HCT116 (cell line): ENCODE results near the gene NDC1. TPM values are rescaled to one million over a fixed set of nuclear protein-coding genes. Genes with fewer than 3 reads are reported as not detected.

Experiments
- ATAC-seq: fragments of 200-7000 bp; cut with Tn5 transposase; 2 replicates; pipeline ENCODE4 v1.9.1; 2020; ENCODE audit warnings: mild to moderate bottlenecking, moderate library complexity
- BruUV-seq: library from RNA; stranded (reverse); fragments of 400-500 nt; replicated peaks from 2 replicates; lab custom pipeline; 2021; lab: Mats Ljungman, UMichigan
- CTCF ChIA-PET: fragments of 300-600 bp; sonication (Branson Sonifier 250); formaldehyde crosslinking; loops from one replicate; lab custom pipeline; 2021; ENCODE audit warnings: antibody characterized with exemption; lab: Charles Lee
- POLR2A ChIA-PET: fragments of 300-600, 350-600 bp; sonication (Branson Sonifier 250); formaldehyde crosslinking; loops from one replicate; lab custom pipeline; 2021; ENCODE audit warnings: antibody characterized with exemption; lab: Charles Lee
- RAD21 ChIA-PET, 2 experiments: fragments of 300-600 bp; sonication (Branson Sonifier 250); formaldehyde crosslinking; loops; one replicate each; lab custom pipeline; 2023; ENCODE audit warnings: low total read pairs in 2 of 2; ENCODE audit not compliant: uncharacterized antibody in 2 of 2, unreplicated experiment in 2 of 2, low non-redundant PET in 1 of 2; lab: Charles Lee
- DNase-seq: peaks from one replicate; pipeline ENCODE4 v3.0.0-alpha.2; 2010; ENCODE audit warnings: low read depth, low spot score
- H2AFZ ChIP-seq: fragments of 200-600 bp; shearing (Covaris generic), sonication (generic); 2 replicates; pipeline ENCODE4 v1.6.1; 2017; ENCODE audit warnings: low read depth, mixed run types, mixed read lengths, antibody characterized with exemption, low read length; ENCODE audit not compliant: poor library complexity, severe bottlenecking
- H3K27ac ChIP-seq: 2 replicates; pipeline ENCODE4 v1.5.1; 2012; ENCODE audit warnings: low read depth, low read length
- H3K27me3 ChIP-seq: fragments of 200-600 bp; sonication (generic); 2 replicates; pipeline ENCODE4 v1.6.1; 2016; ENCODE audit warnings: mixed run types, low read length, mixed read lengths; ENCODE audit not compliant: insufficient read depth
- H3K36me3 ChIP-seq, 2 experiments: fragments of 200-500 bp in 1 of 2; fragments of 200-600 bp in 1 of 2; sonication (Bioruptor generic) in 1 of 2; sonication (generic) in 1 of 2; 2 replicates each; pipeline versions ENCODE4 v1.5.1 to v1.6.1; 2014 to 2016; ENCODE audit warnings: low read length in 2 of 2, inconsistent platforms in 1 of 2, mixed read lengths in 1 of 2, mixed run types in 1 of 2; ENCODE audit not compliant: insufficient read depth in 2 of 2, control insufficient read depth in 1 of 2
- H3K4me1 ChIP-seq, 2 experiments: fragments of 200-600 bp in 1 of 2; sonication (generic) in 1 of 2; 2 replicates each; pipeline versions ENCODE4 v1.5.1 to v1.6.1; 2012 to 2017; ENCODE audit warnings: low read length in 2 of 2, inconsistent platforms in 1 of 2, mild to moderate bottlenecking in 1 of 2, mixed read lengths in 1 of 2, mixed run types in 1 of 2, moderate library complexity in 1 of 2; ENCODE audit not compliant: insufficient read depth in 2 of 2, control insufficient read depth in 1 of 2
- H3K4me2 ChIP-seq: fragments of 200-600 bp; sonication (generic); 2 replicates; pipeline ENCODE4 v1.6.1; 2017; ENCODE audit warnings: mixed run types, low read length, mixed read lengths
- H3K4me3 ChIP-seq, 2 experiments: fragments of 200-600 bp in 1 of 2; sonication (generic) in 1 of 2; replicated peaks in 1 of 2; 2 replicates each; pipeline ENCODE4 v1.5.1; 2011 to 2016; ENCODE audit warnings: low read length in 2 of 2, control low read depth in 1 of 2, low read depth in 1 of 2, mild to moderate bottlenecking in 1 of 2, mixed read lengths in 1 of 2, mixed run types in 1 of 2
- H3K79me2 ChIP-seq: fragments of 200-600 bp; sonication (generic); 2 replicates; pipeline ENCODE4 v1.6.1; 2017; ENCODE audit warnings: mild to moderate bottlenecking, mixed run types, low read length, moderate library complexity, mixed read lengths; ENCODE audit not compliant: insufficient read depth
- H3K9ac ChIP-seq: fragments of 200-600 bp; sonication (generic); 2 replicates; pipeline ENCODE4 v1.6.1; 2016; ENCODE audit warnings: low read length, mixed read lengths
- H3K9me2 ChIP-seq: fragments of 200-600 bp; sonication (generic), shearing (Covaris generic); 2 replicates; pipeline ENCODE4 v1.6.1; 2017; ENCODE audit warnings: mixed run types, mild to moderate bottlenecking, moderate library complexity; ENCODE audit not compliant: insufficient read depth
- H3K9me3 ChIP-seq, 2 experiments: fragments of 200-500 bp in 1 of 2; fragments of 200-600 bp in 1 of 2; sonication (Bioruptor generic) in 1 of 2; sonication (generic) in 1 of 2; 2 replicates each; pipeline ENCODE4 v1.6.1; 2014 to 2017; ENCODE audit warnings: low read length in 2 of 2, mixed read lengths in 2 of 2, inconsistent platforms in 1 of 2, low read depth in 1 of 2, mild to moderate bottlenecking in 1 of 2, mixed run types in 1 of 2, moderate library complexity in 1 of 2; ENCODE audit not compliant: control insufficient read depth in 1 of 2, insufficient read depth in 1 of 2
- H4K20me1 ChIP-seq: fragments of 200-600 bp; sonication (generic), shearing (Covaris generic); 2 replicates; pipeline ENCODE4 v1.6.1; 2017; ENCODE audit warnings: mixed run types, mild to moderate bottlenecking, moderate library complexity; ENCODE audit not compliant: insufficient read depth
- ATF3 ChIP-seq: IDR thresholded peaks from 2 replicates; pipeline ENCODE4 v1.6.1; 2012
- EZH2phosphoT487 ChIP-seq: fragments of 200-600 bp; IDR thresholded peaks from 2 replicates; pipeline ENCODE4 v1.6.1; 2018; ENCODE audit warnings: antibody characterized with exemption, borderline replicate concordance
- FOSL1 ChIP-seq: IDR thresholded peaks from 2 replicates; pipeline ENCODE4 v1.6.1; 2012; ENCODE audit warnings: low read depth
- RAD21 ChIP-seq: IDR thresholded peaks from 2 replicates; pipeline ENCODE4 v1.6.1; 2012; ENCODE audit warnings: low read depth, mild to moderate bottlenecking
- intact Hi-C: fragments of 100-400 bp; cut with micrococcal nuclease; formaldehyde crosslinking; loops from 2 replicates; pipeline ENCODE4 v1.10.0; 2022
- total RNA-seq: library from RNA; stranded (reverse); gene quantifications from one replicate; pipeline ENCODE4 v1.2.1, GENCODE V29; 2021; ENCODE audit not compliant: unreplicated experiment

Gene NDC1
- total RNA-seq, 1 experiment from 2014 or later: 54.7 TPM

- no peak overlapping the region for H3K27ac ChIP-seq
- no peak for TF ChIP-seq FOSL1
- no peak for TF ChIP-seq ATF3
- TF ChIP-seq EZH2phosphoT487: no peak
- no peak overlapping the region for H3K9ac ChIP-seq
- no peak overlapping the region for H2AFZ ChIP-seq
- H3K9me3 ChIP-seq: no peaks in the 10 kb centered on the region
- H3K36me3 ChIP-seq: 0 out of 4 replicates have a peak, but pooled peaks cover 3 to 6% of the 10 kb centered on the region in 2 experiments
- ChIA-PET CTCF (interaction anchor here (1.6 kb wide), 1 partner anchor 9 kb away, joined by 7 read pairs; no protein-coding TSS in a partner anchor), POLR2A (no interaction called here), RAD21 (no interaction called here)
- no peak overlapping the region for H3K4me2 ChIP-seq
- no peak overlapping the region for H3K4me3 ChIP-seq
- no peaks in the 10 kb centered on the region for H3K79me2 ChIP-seq
- H3K27me3 ChIP-seq: no peaks in the 10 kb centered on the region
- no peaks in the 10 kb centered on the region for H4K20me1 ChIP-seq
- no peaks in the 10 kb centered on the region for H3K4me1 ChIP-seq
- no peaks in the 10 kb centered on the region for H3K9me2 ChIP-seq
- ATAC-seq: no peak
- intact Hi-C loops: no loop called here
- BruUV-seq: no TSS peak
- DNase-seq: no peak
These were observed 31.5 kb upstream of the NDC1 start for GRCh38 chr1:53869454-53870117.

GRCh38 chr1:53868565-53868964 is 30.5 kb upstream of the NDC1 start:
- Histone ChIP-seq H3K27me3 (no peaks in the 10 kb centered on the region), H3K4me3 (no peak overlapping the region), H3K79me2 (no peaks in the 10 kb centered on the region), H3K9me3 (no peaks in the 10 kb centered on the region), H3K4me1 (no peaks in the 10 kb centered on the region), H3K9me2 (no peaks in the 10 kb centered on the region), H3K36me3 (0 out of 4 replicates have a peak, but pooled peaks cover 3 to 6% of the 10 kb centered on the region in 2 experiments), H2AFZ (no peak overlapping the region), H3K4me2 (no peak overlapping the region), H4K20me1 (no peaks in the 10 kb centered on the region), H3K27ac (no peak overlapping the region), H3K9ac (no peak overlapping the region)
- ChIA-PET CTCF (interaction anchor here (1.5 to 1.6 kb wide), 2 partner anchors 8 to 10 kb away, joined by 3 to 7 read pairs; no protein-coding TSS in a partner anchor), POLR2A (no interaction called here), RAD21 (no interaction called here)
- no peak for ATAC-seq
- intact Hi-C loops: no loop called here
- TF ChIP-seq RAD21: no peak
- no peak for DNase-seq
- no TSS peak for BruUV-seq
